C4-2B (cell line): ENCODE results near the gene PXYLP1.

Source experiments
- CTCF ChIP-seq: fragments of 450-650 bp; conservative IDR thresholded peaks from 2 replicates; pipeline ENCODE4 v1.5.1; 2017; ENCODE audit warnings: mild to moderate bottlenecking
- ZFX ChIP-seq: fragments of 450-650 bp; IDR thresholded peaks from 2 replicates; pipeline ENCODE4 v1.6.1; 2017

DNA sequence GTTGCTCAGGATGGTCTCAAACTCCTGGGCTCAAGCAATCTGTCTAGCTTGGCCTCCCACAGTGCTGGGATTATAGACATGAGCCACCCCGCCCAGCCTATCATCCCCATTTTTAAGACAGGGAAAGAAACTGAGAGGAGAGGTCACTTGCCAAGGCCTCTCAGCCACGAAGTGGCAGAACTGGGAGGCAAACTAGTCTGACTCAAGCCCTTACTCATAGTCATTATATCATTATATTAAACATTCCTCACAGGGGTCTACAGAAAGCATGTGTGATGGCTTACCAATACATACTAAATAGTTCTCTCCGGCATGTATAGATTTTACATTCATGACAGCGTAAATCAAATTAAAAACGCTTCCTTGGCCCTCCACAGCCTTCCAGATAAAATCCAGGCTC is 74.7 kb downstream of the PXYLP1 start:
- TF ChIP-seq CTCF (no peak), ZFX (no peak)
